Mesodermal cell (in vitro differentiated cells): Measurements from ENCODE around the gene ATXN10. TPM values are rescaled to one million over a fixed set of nuclear protein-coding genes. Genes with fewer than 3 reads are reported as not detected.
"Not testable (repeated sequence)": the region's sequence is repeated elsewhere in the genome, so short reads cannot be mapped to it uniquely, and the experiment has no call there.

Experiments used
- H3K27ac ChIP-seq: 2 replicates; pipeline ENCODE4 v1.7.0; 2013; ENCODE audit warnings: mild to moderate bottlenecking, low read depth, low read length, moderate library complexity; ENCODE audit not compliant: severe bottlenecking
- H3K36me3 ChIP-seq: 2 replicates; pipeline ENCODE4 v1.7.1; 2013; ENCODE audit warnings: mild to moderate bottlenecking, low read length, moderate library complexity; ENCODE audit not compliant: control insufficient read depth, insufficient read depth
- H3K4me1 ChIP-seq: one replicate; pipeline ENCODE4 v1.7.1; 2013; ENCODE audit warnings: mild to moderate bottlenecking, low read length; ENCODE audit not compliant: insufficient read depth, control insufficient read depth, poor library complexity, severe bottlenecking
- H3K4me3 ChIP-seq: 2 replicates; pipeline ENCODE4 v1.7.0; 2013; ENCODE audit warnings: low read length, control low read depth, mild to moderate bottlenecking; ENCODE audit not compliant: insufficient read depth, poor library complexity, severe bottlenecking; ENCODE audit errors: extremely low read depth
- H3K9me3 ChIP-seq: 2 replicates; pipeline ENCODE4 v1.7.1; 2013; ENCODE audit warnings: mild to moderate bottlenecking, low read length, moderate library complexity; ENCODE audit not compliant: control insufficient read depth
- WGBS, 2 experiments: methylation state at CpG; one replicate each; pipeline ENCODE4 v1.1.5; 2013; ENCODE audit warnings: missing lambda C conversion rate in 2 of 2; ENCODE audit not compliant: insufficient coverage in 2 of 2; 5-methylcytosine and 5-hydroxymethylcytosine counted together
- polyA plus RNA-seq, 2 experiments: library from polyadenylated mRNA; stranded (reverse); fragments of 50-300 nt; gene quantifications; one replicate each; pipeline ENCODE4 v1.2.3, GENCODE V29; 2013

The ATXN10 gene, protein sequence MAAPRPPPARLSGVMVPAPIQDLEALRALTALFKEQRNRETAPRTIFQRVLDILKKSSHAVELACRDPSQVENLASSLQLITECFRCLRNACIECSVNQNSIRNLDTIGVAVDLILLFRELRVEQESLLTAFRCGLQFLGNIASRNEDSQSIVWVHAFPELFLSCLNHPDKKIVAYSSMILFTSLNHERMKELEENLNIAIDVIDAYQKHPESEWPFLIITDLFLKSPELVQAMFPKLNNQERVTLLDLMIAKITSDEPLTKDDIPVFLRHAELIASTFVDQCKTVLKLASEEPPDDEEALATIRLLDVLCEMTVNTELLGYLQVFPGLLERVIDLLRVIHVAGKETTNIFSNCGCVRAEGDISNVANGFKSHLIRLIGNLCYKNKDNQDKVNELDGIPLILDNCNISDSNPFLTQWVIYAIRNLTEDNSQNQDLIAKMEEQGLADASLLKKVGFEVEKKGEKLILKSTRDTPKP
- polyA plus RNA-seq (2013, experiment 1 of 2): 260 TPM
- polyA plus RNA-seq (2013, experiment 2 of 2): 262 TPM

GRCh38 chr22:45671783-45672563 lies at the start of gene ATXN10:
ATXN10 (plus strand) TSS chr22:45671834; CDS start chr22:45672064, 230 bp downstream.
- H3K4me1 ChIP-seq: no peaks in the 10 kb centered on the region
- peak within 1 kb of the TSS; percentile 87 for H3K4me3 ChIP-seq
- H3K27ac ChIP-seq: peak within 1 kb of the TSS; percentile 85
- 0% methylated on average over 48 to 86 of the region's 89 CpGs for WGBS, 2 experiments
- no peaks in the 10 kb centered on the region for H3K9me3 ChIP-seq
- H3K36me3 ChIP-seq: peaks cover 10% of the 10 kb centered on the region

GRCh38 chr22:45621836-45622600 lies 49.6 kb upstream of the ATXN10 start:
- no peak overlapping the region for H3K4me3 ChIP-seq
- WGBS, 2 experiments: 85 to 98% methylated on average over 6 to 9 of the region's 11 CpGs
- H3K4me1 ChIP-seq: peaks cover 6% of the 10 kb centered on the region
- H3K36me3 ChIP-seq: no peaks in the 10 kb centered on the region
- H3K27ac ChIP-seq: no peak overlapping the region
- no peaks in the 10 kb centered on the region for H3K9me3 ChIP-seq

DNA sequence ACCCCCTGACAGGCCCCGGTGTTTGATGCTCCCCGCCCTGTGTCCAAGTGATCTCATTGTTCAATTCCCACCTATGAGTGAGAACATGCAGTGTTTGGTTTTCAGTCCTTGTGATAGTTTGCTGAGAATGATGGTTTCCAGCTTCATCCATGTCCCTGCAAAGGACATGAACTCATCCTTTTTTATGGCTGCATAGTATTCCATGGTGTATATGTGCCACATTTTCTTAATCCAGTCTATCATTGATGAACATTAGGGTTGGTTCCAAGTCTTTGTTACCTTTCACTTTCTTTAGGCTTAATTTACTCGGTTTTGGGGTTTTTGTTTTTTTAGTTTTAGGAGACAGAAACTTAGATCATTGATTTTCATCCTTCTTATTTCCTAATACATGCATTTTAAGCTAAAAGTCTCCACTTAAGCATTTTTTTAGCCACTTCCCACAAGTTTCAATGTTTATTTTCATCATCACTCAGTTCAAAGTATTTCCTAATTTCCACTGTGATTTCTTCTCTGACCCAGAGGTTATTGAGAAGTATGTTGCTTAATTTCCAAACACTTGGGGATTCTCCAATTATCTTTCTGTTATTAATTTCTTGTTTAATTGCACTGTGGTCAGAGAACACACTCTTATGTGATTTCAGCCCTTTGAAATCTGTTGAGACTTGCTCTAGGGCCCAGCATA lies 48.0 kb upstream of the ATXN10 start:
- H3K4me1 ChIP-seq: peaks cover 14% of the 10 kb centered on the region
- not testable (repeated sequence) for H3K27ac ChIP-seq, H3K36me3 ChIP-seq, H3K4me3 ChIP-seq, H3K9me3 ChIP-seq
- WGBS, 2 experiments: no CpG with 5 or more reads among the region's 3 CpGs

DNA sequence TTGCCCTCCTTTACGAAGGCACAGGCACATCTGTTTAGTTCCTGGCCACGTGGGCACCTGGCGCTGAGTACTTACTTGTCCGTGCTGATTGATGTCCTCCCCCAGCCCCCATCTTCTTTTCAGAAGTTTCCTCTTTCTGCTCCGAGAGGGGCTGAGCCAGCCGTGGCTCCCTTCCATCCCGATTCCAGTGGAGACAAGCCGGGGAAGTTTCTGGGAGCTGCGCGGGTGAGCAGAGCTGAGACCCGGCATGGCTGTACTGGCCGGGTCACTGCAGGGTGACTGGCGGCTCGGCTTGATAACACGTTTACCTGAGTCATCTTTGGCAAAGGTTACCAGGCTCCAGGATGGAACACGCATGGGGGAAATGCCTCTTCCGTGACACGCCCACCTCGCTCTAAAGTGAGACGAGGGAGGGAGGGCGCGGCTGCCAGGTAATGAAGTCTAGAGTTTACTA lies 45.4 kb upstream of the ATXN10 start:
- Histone ChIP-seq H3K4me3 (no peak overlapping the region), H3K4me1 (peaks cover 23% of the 10 kb centered on the region), H3K36me3 (no peaks in the 10 kb centered on the region), H3K27ac (no peak overlapping the region), H3K9me3 (no peaks in the 10 kb centered on the region)
- WGBS, 2 experiments: 84 to 90% methylated on average over 22 of the region's 22 CpGs

- 92 to 95% methylated on average over 13 to 14 of the region's 22 CpGs for WGBS, 2 experiments
- H3K4me1 ChIP-seq: peaks cover 23% of the 10 kb centered on the region
- no peaks in the 10 kb centered on the region for H3K9me3 ChIP-seq
Measured at GRCh38 chr22:45627489-45628233, 44.0 kb upstream of the ATXN10 start.

GRCh38 chr22:45628515-45628914 lies 43.1 kb upstream of the ATXN10 start:
- H3K4me1 ChIP-seq: peaks cover 23% of the 10 kb centered on the region
- no peaks in the 10 kb centered on the region for H3K9me3 ChIP-seq
- WGBS, 2 experiments: 40 to 60% methylated on average over 3 to 4 of the region's 5 CpGs

More at GRCh38 chr22:45627489-45628233, 44.0 kb upstream of the ATXN10 start:
- no peaks in the 10 kb centered on the region for H3K36me3 ChIP-seq
- no peak overlapping the region for H3K27ac ChIP-seq
- no peak overlapping the region for H3K4me3 ChIP-seq

GRCh38 chr22:45629469-45630089 lies 42.1 kb upstream of the ATXN10 start:
- H3K36me3 ChIP-seq: no peaks in the 10 kb centered on the region
- H3K4me3 ChIP-seq: no peak overlapping the region
- no peaks in the 10 kb centered on the region for H3K9me3 ChIP-seq
- peaks cover 23% of the 10 kb centered on the region for H3K4me1 ChIP-seq
- WGBS, 2 experiments: 43 to 59% methylated on average over 4 to 9 of the region's 15 CpGs
- peak overlapping the region; percentile 16 for H3K27ac ChIP-seq

More at GRCh38 chr22:45628515-45628914, 43.1 kb upstream of the ATXN10 start:
- Histone ChIP-seq H3K36me3 (no peaks in the 10 kb centered on the region), H3K4me3 (no peak overlapping the region), H3K27ac (no peak overlapping the region)

GRCh38 chr22:45630436-45630835 lies 41.2 kb upstream of the ATXN10 start:
- Histone ChIP-seq H3K4me3 (no peak overlapping the region), H3K36me3 (no peaks in the 10 kb centered on the region), H3K27ac (no peak overlapping the region), H3K4me1 (peaks cover 23% of the 10 kb centered on the region), H3K9me3 (no peaks in the 10 kb centered on the region)
- 91 to 94% methylated on average over 10 to 11 of the region's 15 CpGs for WGBS, 2 experiments

- WGBS, 2 experiments: 38 to 45% methylated on average over 10 to 11 of the region's 12 CpGs
- Histone ChIP-seq H3K4me3 (no peak overlapping the region), H3K36me3 (no peaks in the 10 kb centered on the region), H3K9me3 (no peaks in the 10 kb centered on the region), H3K4me1 (peaks cover 23% of the 10 kb centered on the region), H3K27ac (no peak overlapping the region)
Measured at GRCh38 chr22:45631140-45631840, 40.3 kb upstream of the ATXN10 start.
